ENCODE results near the gene RNASET2. TPM values are rescaled to one million over a fixed set of nuclear protein-coding genes. Genes with fewer than 3 reads are reported as not detected.
A peak's percentile ranks its signal among the peaks of the same experiment; 100 is the strongest.
"Not testable (repeated sequence)": the region's sequence is repeated elsewhere in the genome, so short reads cannot be mapped to it uniquely, and the experiment has no call there.

Gene RNASET2
- polyA plus RNA-seq, 6 donors from 2014 or later: 472 to 744 (median 534) TPM

DNA sequence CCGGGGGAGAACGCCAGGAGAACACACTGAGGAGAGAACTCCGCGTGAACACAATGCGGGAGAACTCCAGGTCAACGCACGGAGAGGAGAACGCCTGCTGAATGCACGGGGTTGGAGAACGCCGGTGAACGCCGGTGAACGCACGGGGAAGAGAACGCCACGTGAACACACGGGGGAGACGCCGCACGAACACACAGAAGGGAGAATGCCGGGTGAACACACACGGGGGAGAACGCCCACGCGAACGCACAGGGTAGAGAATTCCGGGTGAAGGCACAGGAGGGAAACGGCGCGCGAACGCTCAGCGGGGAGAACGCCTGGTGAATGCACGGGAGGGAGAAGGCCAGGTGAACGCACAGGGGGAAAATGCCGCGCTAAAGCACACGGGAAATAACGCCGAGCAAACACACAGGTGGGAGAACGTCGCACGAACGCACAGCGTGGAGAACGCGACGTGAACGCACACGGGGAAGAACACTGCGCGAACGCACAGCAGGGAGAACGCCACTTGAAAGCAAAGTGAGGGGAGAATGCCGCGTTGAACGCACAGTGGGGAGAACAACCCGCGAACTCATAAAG lies 56.1 kb downstream of the RNASET2 start:
- no peak for ATAC-seq (ENCODE audit: low read depth in 2 of 2)
- H3K36me3 Mint-ChIP-seq: peaks cover 0 to 23% of the 10 kb centered on the region in 2 donors
- H3K4me1 Mint-ChIP-seq: peaks cover 3 to 39% (median 22%) of the 10 kb centered on the region in 3 donors
- peak overlapping the region in 3 of 6 donors; percentile 26 to 69 (median 41) for H3K27ac Mint-ChIP-seq
- H3K4me3 Mint-ChIP-seq: no peak overlapping the region
- DNase-seq: no peak
- H3K9me3 Mint-ChIP-seq: peaks cover 0 to 14% (median 3%) of the 10 kb centered on the region in 7 donors
- no peaks in the 10 kb centered on the region for H3K27me3 Mint-ChIP-seq

DNA sequence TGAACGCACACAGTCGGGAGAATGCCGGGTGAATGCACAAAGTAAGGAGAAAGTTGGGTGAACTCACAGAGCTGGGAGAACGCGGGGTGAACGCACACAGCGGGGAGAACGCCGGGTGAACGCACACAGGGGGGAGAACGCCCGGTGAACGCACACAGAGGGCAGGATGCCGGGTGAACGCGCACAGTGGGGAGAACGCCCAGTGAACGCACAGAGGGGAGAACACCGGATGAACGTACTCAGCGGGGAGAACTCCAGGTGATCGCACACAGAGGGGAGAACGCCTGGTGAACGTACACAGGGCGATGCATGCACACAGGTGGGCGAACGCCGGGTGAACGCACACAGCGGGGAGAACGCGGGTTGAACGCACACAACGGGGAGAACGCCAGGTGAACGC lies 57.4 kb downstream of the RNASET2 start:
- Mint-ChIP-seq H3K9me3 (peaks cover 0 to 14% (median 3%) of the 10 kb centered on the region in 7 donors), H3K27me3 (no peaks in the 10 kb centered on the region), H3K4me1 (peaks cover 2 to 32% (median 13%) of the 10 kb centered on the region in 3 donors), H3K4me3 (no peak overlapping the region), H3K27ac (no peak overlapping the region), H3K36me3 (peaks cover 0 to 23% of the 10 kb centered on the region in 2 donors)
- DNase-seq (no peak), ATAC-seq (ENCODE audit: low read depth in 2 of 2) (no peak)

- not testable (repeated sequence) for ATAC-seq (ENCODE audit: low read depth in 2 of 2); H3K36me3 Mint-ChIP-seq; H3K4me3 Mint-ChIP-seq; H3K27ac Mint-ChIP-seq; H3K27me3 Mint-ChIP-seq; DNase-seq; H3K4me1 Mint-ChIP-seq
- peaks cover 0 to 13% (median 5%) of the 10 kb centered on the region in 7 donors for H3K9me3 Mint-ChIP-seq
Observed at GRCh38 chr6:166894614-166895013, 61.7 kb downstream of the RNASET2 start.

- Mint-ChIP-seq H3K36me3 (peaks cover 0 to 14% of the 10 kb centered on the region in 2 donors), H3K9me3 (peaks cover 0 to 19% (median 11%) of the 10 kb centered on the region in 7 donors)
- not testable (repeated sequence) for DNase-seq; H3K27me3 Mint-ChIP-seq; H3K4me1 Mint-ChIP-seq; ATAC-seq (ENCODE audit: low read depth in 2 of 2); H3K4me3 Mint-ChIP-seq; H3K27ac Mint-ChIP-seq
Observed at GRCh38 chr6:166892472-166892871, 63.9 kb downstream of the RNASET2 start.

DNA sequence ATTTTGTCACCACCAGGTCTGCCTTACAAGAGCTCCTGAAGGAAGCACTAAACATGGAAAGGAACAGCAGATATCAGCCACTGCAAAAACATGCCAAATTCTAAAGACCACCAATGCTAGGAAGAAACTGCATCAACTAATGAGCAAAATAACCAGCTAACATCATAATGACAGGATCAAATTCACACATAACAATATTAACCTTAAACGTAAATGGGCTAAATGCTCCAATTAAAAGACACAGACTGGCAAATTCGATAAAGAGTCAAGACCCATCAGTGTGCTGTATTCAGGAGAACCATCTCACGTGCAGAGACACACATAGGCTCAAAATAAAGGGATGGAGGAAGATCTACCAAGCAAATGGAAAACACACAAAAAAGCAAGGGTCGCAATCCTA lies 69.6 kb downstream of the RNASET2 start:
- H3K9me3 Mint-ChIP-seq: peaks cover 0 to 28% (median 15%) of the 10 kb centered on the region in 7 donors

DNA sequence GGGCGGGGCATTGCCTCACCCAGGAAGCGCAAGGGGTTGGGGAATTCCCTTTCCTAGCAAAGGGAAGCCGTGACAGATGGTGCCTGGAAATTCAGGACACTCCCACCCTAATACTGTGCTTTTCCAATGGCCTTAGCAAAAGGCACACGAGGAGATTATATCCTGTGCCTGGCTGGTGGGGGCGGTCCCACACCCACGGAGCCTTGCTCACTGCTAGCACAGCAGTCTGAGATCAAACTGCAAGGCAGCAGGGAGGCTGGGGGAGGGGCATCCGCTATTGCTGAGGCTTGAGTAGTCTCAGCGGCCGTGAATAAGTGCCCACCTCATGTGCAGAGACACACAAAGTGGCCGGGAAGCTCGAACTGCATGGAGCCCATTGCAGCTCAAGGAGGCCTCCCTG lies 71.4 kb downstream of the RNASET2 start:
- not testable (repeated sequence) for DNase-seq; H3K4me1 Mint-ChIP-seq; ATAC-seq (ENCODE audit: low read depth in 2 of 2); H3K27ac Mint-ChIP-seq; H3K4me3 Mint-ChIP-seq; H3K27me3 Mint-ChIP-seq
- H3K9me3 Mint-ChIP-seq: peaks cover 0 to 23% (median 12%) of the 10 kb centered on the region in 7 donors
- peaks cover 21 to 22% of the 10 kb centered on the region in 2 donors for H3K36me3 Mint-ChIP-seq

More for the DNA sequence above, 69.6 kb downstream of the RNASET2 start:
- DNase-seq; H3K27ac Mint-ChIP-seq; H3K4me3 Mint-ChIP-seq; H3K27me3 Mint-ChIP-seq; H3K4me1 Mint-ChIP-seq; ATAC-seq (ENCODE audit: low read depth in 2 of 2): not testable (repeated sequence)
- H3K36me3 Mint-ChIP-seq: peaks cover 20 to 24% of the 10 kb centered on the region in 2 donors

- no peak for ATAC-seq (ENCODE audit: low read depth in 2 of 2)
- no peaks in the 10 kb centered on the region for H3K4me1 Mint-ChIP-seq
Observed at GRCh38 chr6:166879594-166879993, 76.8 kb downstream of the RNASET2 start.

More at GRCh38 chr6:166879594-166879993, 76.8 kb downstream of the RNASET2 start:
- peaks cover 32% of the 10 kb centered on the region in 2 donors for H3K36me3 Mint-ChIP-seq
- no peaks in the 10 kb centered on the region for H3K27me3 Mint-ChIP-seq
- H3K27ac Mint-ChIP-seq: peak overlapping the region in 2 of 6 donors; percentile 66 to 88
- DNase-seq: no peak
- peaks cover 2 to 11% (median 4%) of the 10 kb centered on the region in 7 donors for H3K9me3 Mint-ChIP-seq
- no peak overlapping the region for H3K4me3 Mint-ChIP-seq

Other genes with a start within 250 kb of the RNASET2 start
- 10 to 100 TPM in 1 of 6 donors, 1 to 10 TPM in 5; 6.6 to 12.0 (median 7.2) TPM for gene CEP43, start 42.8 kb upstream of the RNASET2 start, polyA plus RNA-seq (ENCODE audit: low read depth in 6 of 6)
- 100 to 1,000 TPM in 5 of 6 donors, 10 to 100 TPM in 1; 97.4 to 205 (median 126) TPM for gene CCR6, start 166.5 kb upstream of the RNASET2 start, polyA plus RNA-seq (ENCODE audit: low read depth in 6 of 6)
- gene GPR31, start 201.4 kb upstream of the RNASET2 start, polyA plus RNA-seq (ENCODE audit: low read depth in 6 of 6): not detected

All from naive B cell (primary cell).